ENCODE measurements around the gene NET1. TPM values are rescaled to one million over a fixed set of nuclear protein-coding genes. Genes with fewer than 3 reads are reported as not detected.

NET1 gene
- total RNA-seq, 4 donors from 2014 or later = 272 to 430 (median 363) TPM

DNA sequence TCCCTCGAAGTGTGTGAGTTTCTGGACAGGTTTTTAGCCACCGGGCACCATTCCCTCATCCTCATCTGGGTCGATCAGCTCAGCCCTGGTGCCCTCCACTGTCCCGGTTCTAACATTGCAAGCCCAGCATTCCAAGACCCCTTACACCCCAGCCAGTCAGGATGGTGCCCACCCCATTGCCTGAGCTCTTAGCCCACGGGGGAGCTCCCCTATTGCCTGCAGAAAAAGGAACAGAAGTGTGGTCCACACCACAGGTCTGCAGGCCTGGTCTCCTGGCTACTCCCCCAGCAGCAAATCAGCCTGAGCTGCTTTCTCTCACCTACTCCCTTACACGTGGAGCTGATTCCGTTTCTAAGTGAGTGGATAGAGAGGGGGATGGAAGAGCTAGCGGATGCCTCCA, 82.3 kb downstream of the NET1 start:
- Histone ChIP-seq H3K4me3 (no peak overlapping the region), H3K9me3 (peaks cover 0 to 7% (median 6%) of the 10 kb centered on the region in 4 donors), H3K27ac (replicated peaks in 1 of 4) (no peak overlapping the region), H3K36me3 (no peaks in the 10 kb centered on the region), H3K4me1 (peaks cover 0 to 7% (median 0%) of the 10 kb centered on the region in 4 donors), H3K27me3 (no peaks in the 10 kb centered on the region)
- 94% methylated on average over 8 of the region's 8 CpGs for WGBS
- intact Hi-C loops (cut with DNase I) = no loop called here
- TF ChIP-seq EP300 (IDR thresholded peaks at IDR 0.05) (no peak), CTCF (IDR thresholded peaks at IDR 0.05) (no peak), POLR2A (IDR thresholded peaks at IDR 0.05; ENCODE audit: low read depth) (no peak), POLR2AphosphoS5 (IDR thresholded peaks at IDR 0.05) (no peak)
- no peak for DNase-seq (ENCODE audit: extremely low spot score)

DNA sequence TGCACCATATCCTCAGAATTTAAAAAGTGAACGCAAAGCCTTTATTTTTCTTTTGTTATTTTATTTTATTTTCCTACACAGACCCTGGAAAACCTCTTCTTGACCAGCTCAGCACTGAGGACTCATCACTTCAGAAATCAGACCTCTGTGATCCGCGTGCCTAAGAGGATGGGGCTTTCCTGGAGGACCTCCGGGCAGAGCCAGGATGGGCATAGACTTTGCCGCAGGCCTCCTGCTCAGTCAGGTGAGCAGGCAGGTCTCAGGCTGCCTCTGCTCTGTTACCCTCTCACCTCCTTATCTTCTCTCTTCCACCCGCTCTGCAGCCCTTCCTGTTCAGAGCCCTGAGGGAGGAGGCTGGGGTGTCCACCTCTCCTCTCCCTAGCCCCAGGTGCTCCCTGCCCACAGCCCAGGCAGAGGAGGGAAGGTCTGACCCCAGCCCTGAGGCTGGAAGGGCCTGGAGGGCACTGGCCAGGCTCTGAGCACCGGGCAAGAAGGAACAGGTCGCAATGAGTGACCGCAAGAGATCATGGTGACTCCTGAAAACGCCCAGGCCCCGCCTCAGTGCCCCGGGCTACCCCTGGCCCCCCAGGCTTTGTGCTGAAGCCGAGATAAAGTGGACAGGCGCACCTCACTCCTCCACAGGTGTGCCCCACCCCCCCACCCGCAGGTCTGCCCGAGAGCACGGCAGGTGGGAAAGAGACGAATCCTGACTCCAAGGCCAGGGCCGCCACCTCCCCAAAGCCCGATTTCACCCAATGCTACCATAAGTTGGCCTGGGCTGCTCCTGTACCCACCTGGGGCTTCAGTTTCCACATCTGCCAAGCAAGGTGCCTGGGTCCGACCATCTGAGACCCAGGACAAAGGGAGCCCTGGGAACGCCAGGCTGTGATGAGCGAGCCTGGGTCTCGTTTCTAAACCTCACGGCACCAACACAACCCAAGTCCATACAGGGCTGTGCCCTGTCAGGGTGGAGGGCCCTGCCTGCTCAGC, 84.2 kb downstream of the NET1 start:
- no peak for DNase-seq (ENCODE audit: extremely low spot score)
- 93% methylated on average over 25 of the region's 25 CpGs for WGBS
- TF ChIP-seq POLR2AphosphoS5 (IDR thresholded peaks at IDR 0.05) = no peak
- TF ChIP-seq POLR2A (IDR thresholded peaks at IDR 0.05; ENCODE audit: low read depth) = no peak
- TF ChIP-seq EP300 (IDR thresholded peaks at IDR 0.05) = no peak
- no peak for TF ChIP-seq CTCF (IDR thresholded peaks at IDR 0.05)

DNA sequence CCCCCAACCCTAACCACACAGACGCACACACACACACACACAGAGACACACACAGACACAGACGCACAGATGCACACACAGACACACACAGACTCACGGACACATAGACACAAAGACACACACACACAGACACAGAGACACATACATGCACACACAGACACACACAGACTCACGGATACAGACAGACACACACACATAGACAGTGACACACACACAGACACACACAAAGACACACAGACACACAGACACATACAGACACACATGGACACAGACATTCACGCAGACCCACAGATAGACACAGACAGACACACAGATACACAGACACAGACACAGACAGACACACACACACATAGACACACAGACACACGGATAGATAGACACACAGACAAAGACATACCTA, 84.9 kb downstream of the NET1 start:
- H3K4me1 ChIP-seq = peaks cover 0 to 7% (median 0%) of the 10 kb centered on the region in 4 donors
- peaks cover 0 to 6% (median 4%) of the 10 kb centered on the region in 4 donors for H3K9me3 ChIP-seq
- H3K27me3 ChIP-seq = no peaks in the 10 kb centered on the region
- H3K27ac ChIP-seq (replicated peaks in 1 of 4) = no peak overlapping the region
- no peak overlapping the region for H3K4me3 ChIP-seq
- no peaks in the 10 kb centered on the region for H3K36me3 ChIP-seq
- intact Hi-C loops (cut with DNase I) = no loop called here
- DNase-seq (ENCODE audit: extremely low spot score) = no peak
- TF ChIP-seq POLR2A (IDR thresholded peaks at IDR 0.05; ENCODE audit: low read depth) (no peak), CTCF (IDR thresholded peaks at IDR 0.05) (no peak)
- WGBS = 69% methylated on average over 6 of the region's 6 CpGs

More for the DNA sequence above, 84.2 kb downstream of the NET1 start:
- H3K27me3 ChIP-seq = no peaks in the 10 kb centered on the region
- peaks cover 0 to 7% (median 0%) of the 10 kb centered on the region in 4 donors for H3K4me1 ChIP-seq
- no peaks in the 10 kb centered on the region for H3K36me3 ChIP-seq
- H3K9me3 ChIP-seq = peaks cover 0 to 7% (median 6%) of the 10 kb centered on the region in 4 donors
- H3K4me3 ChIP-seq = no peak overlapping the region
- H3K27ac ChIP-seq (replicated peaks in 1 of 4) = no peak overlapping the region
- intact Hi-C loops (cut with DNase I) = no loop called here

DNA sequence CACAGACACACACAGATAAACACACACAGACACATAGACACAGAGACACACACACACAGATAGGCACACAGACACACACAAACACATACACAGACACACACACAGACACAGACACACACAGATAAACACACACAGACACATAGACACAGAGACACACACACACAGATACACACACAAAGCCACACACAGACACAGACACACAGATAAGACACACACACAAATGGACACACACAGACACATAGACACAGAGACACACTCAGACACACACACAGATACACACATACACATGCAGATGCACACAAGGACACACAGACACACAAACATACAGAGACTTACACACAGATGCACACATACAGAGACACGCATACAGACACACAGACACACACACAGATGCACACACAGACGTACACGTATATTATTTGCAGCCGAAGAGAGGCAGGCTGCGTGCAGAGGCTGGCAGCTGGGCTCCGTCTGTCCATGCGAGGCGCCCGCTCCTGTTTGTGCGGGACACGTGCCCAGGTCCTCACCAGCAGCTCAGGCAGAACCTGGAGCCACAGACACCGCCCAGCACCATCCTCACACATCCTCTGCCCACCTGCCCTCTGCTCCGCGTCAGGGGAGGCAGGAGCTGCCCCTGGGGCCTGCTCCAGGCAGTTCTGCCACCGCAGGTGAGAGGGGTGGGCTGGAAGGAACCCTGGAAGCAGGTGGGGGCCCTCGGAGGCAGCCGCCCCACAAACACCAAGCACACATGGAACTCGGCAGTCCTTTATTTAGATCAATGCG, 85.8 kb downstream of the NET1 start:
- Histone ChIP-seq H3K4me1 (peaks cover 0 to 7% (median 0%) of the 10 kb centered on the region in 4 donors), H3K9me3 (no peaks in the 10 kb centered on the region), H3K27ac (replicated peaks in 1 of 4) (no peak overlapping the region), H3K27me3 (no peaks in the 10 kb centered on the region), H3K36me3 (no peaks in the 10 kb centered on the region), H3K4me3 (no peak overlapping the region)
- DNase-seq (ENCODE audit: extremely low spot score) = no peak
- no peak for TF ChIP-seq EP300 (IDR thresholded peaks at IDR 0.05)
- no peak for TF ChIP-seq POLR2A (IDR thresholded peaks at IDR 0.05; ENCODE audit: low read depth)
- TF ChIP-seq POLR2AphosphoS5 (IDR thresholded peaks at IDR 0.05) = no peak
- no peak for TF ChIP-seq CTCF (IDR thresholded peaks at IDR 0.05)
- intact Hi-C loops (cut with DNase I) = no loop called here
- 97% methylated on average over 12 of the region's 19 CpGs for WGBS

All from esophagus muscularis mucosa (tissue), 4 donors.